CD14-positive monocyte (primary cell): ENCODE data around the gene SPCS1. TPM values are rescaled to one million over a fixed set of nuclear protein-coding genes. Genes with fewer than 3 reads are reported as not detected.
A peak's percentile ranks its signal among the peaks of the same experiment; 100 is the strongest.

Experiments used
- DNase-seq, 3 donors: peaks; one replicate each; pipeline ENCODE4 v3.0.0-alpha.2; 2011 to 2022
- H2AFZ ChIP-seq: 2 replicates; pipeline ENCODE4 v1.6.0; 2012; ENCODE audit warnings: mild to moderate bottlenecking, low read depth, low read length, inconsistent platforms; ENCODE audit not compliant: insufficient read depth, poor library complexity, severe bottlenecking
- H3K27ac ChIP-seq, 2 donors: 1 replicate in 1 of 2; 2 replicates in 1 of 2; pipeline ENCODE4 v1.5.1; 2012 to 2013; ENCODE audit warnings: low read length in 2 of 2, control low read depth in 1 of 2, inconsistent platforms in 1 of 2, low read depth in 1 of 2, mild to moderate bottlenecking in 1 of 2
- H3K27me3 ChIP-seq, 2 donors: one replicate each; pipeline versions ENCODE4 v1.6.0 to v1.6.1; 2011 to 2013; ENCODE audit warnings: low read length in 2 of 2; ENCODE audit not compliant: control insufficient read depth in 2 of 2, insufficient read depth in 2 of 2
- H3K36me3 ChIP-seq, 2 donors: replicated peaks in 1 of 2; 1 replicate in 1 of 2; 2 replicates in 1 of 2; pipeline versions ENCODE4 v1.5.1 to v1.6.1; 2012 to 2013; ENCODE audit warnings: low read length in 2 of 2, control low read depth in 1 of 2, inconsistent platforms in 1 of 2, mild to moderate bottlenecking in 1 of 2; ENCODE audit not compliant: insufficient read depth in 2 of 2, control insufficient read depth in 1 of 2
- H3K4me1 ChIP-seq, 2 donors: 1 replicate in 1 of 2; 2 replicates in 1 of 2; pipeline versions ENCODE4 v1.5.1 to v1.6.1; 2012 to 2013; ENCODE audit warnings: low read length in 2 of 2, control low read depth in 1 of 2, inconsistent platforms in 1 of 2, mild to moderate bottlenecking in 1 of 2, moderate library complexity in 1 of 2; ENCODE audit not compliant: insufficient read depth in 2 of 2, control insufficient read depth in 1 of 2
- H3K4me2 ChIP-seq: replicated peaks from 2 replicates; pipeline ENCODE3; 2012; ENCODE audit warnings: low read length, moderate library complexity, mild to moderate bottlenecking; ENCODE audit not compliant: poor library complexity, severe bottlenecking; ENCODE audit errors: extremely low read depth
- H3K4me3 ChIP-seq, 3 experiments: fragments of 200-600 bp in 1 of 3; sonication (generic) in 1 of 3; replicated peaks in 1 of 3; 1 replicate in 2 of 3; 2 replicates in 1 of 3; pipeline ENCODE4 v1.5.1; 2011 to 2013; ENCODE audit warnings: low read length in 3 of 3, mild to moderate bottlenecking in 3 of 3, control low read depth in 2 of 3, low read depth in 2 of 3, inconsistent platforms in 1 of 3, moderate library complexity in 1 of 3
- H3K79me2 ChIP-seq: 2 replicates; pipeline ENCODE4 v1.6.0; 2012; ENCODE audit warnings: mild to moderate bottlenecking, control low read depth, inconsistent platforms, low read length, moderate library complexity; ENCODE audit not compliant: insufficient read depth
- H3K9ac ChIP-seq: 2 replicates; pipeline ENCODE4 v1.6.0; 2017; ENCODE audit warnings: low read length, mild to moderate bottlenecking; ENCODE audit not compliant: insufficient read depth, poor library complexity, severe bottlenecking
- H3K9me3 ChIP-seq, 2 donors: replicated peaks in 1 of 2; 1 replicate in 1 of 2; 2 replicates in 1 of 2; pipeline versions ENCODE4 v1.5.1 to v1.6.1; 2012 to 2013; ENCODE audit warnings: low read length in 2 of 2, control low read depth in 1 of 2; ENCODE audit not compliant: control insufficient read depth in 1 of 2, insufficient read depth in 1 of 2
- H4K20me1 ChIP-seq: 2 replicates; pipeline ENCODE4 v1.6.0; 2012; ENCODE audit warnings: mild to moderate bottlenecking, low read length, control low read depth, moderate library complexity; ENCODE audit not compliant: insufficient read depth
- H3K27ac Mint-ChIP-seq, 7 donors: one replicate each; pipeline ENCODE4 v1.8.0; 2020; ENCODE audit warnings: mild to moderate bottlenecking in 7 of 7, mixed read lengths in 7 of 7, moderate library complexity in 6 of 7, inconsistent platforms in 2 of 7
- H3K27me3 Mint-ChIP-seq, 3 donors: one replicate each; pipeline ENCODE4 v1.8.0; 2021 to 2022; ENCODE audit warnings: low read depth in 3 of 3, mild to moderate bottlenecking in 3 of 3, mixed read lengths in 3 of 3, moderate library complexity in 3 of 3, inconsistent platforms in 1 of 3
- H3K36me3 Mint-ChIP-seq, 2 donors: one replicate each; pipeline ENCODE4 v1.8.0; 2020; ENCODE audit warnings: mixed read lengths in 2 of 2, inconsistent platforms in 1 of 2, mild to moderate bottlenecking in 1 of 2
- H3K4me1 Mint-ChIP-seq: one replicate; pipeline ENCODE4 v1.8.0; 2020; ENCODE audit warnings: mild to moderate bottlenecking, mixed read lengths
- H3K4me3 Mint-ChIP-seq, 2 donors: one replicate each; pipeline ENCODE4 v1.8.0; 2020; ENCODE audit warnings: mild to moderate bottlenecking in 2 of 2, mixed read lengths in 2 of 2, moderate library complexity in 1 of 2
- H3K9me3 Mint-ChIP-seq, 7 donors: one replicate each; pipeline ENCODE4 v1.8.0; 2020 to 2022; ENCODE audit warnings: mixed read lengths in 7 of 7, mild to moderate bottlenecking in 6 of 7, moderate library complexity in 6 of 7, inconsistent platforms in 2 of 7
- WGBS: methylation state at CpG from one replicate; pipeline ENCODE4 v1.1.5; 2013; ENCODE audit warnings: missing lambda C conversion rate; ENCODE audit not compliant: insufficient coverage; 5-methylcytosine and 5-hydroxymethylcytosine counted together
- intact Hi-C, 2 donors: fragments of 100-400 bp; cut with micrococcal nuclease; formaldehyde crosslinking; loops; one replicate each; pipeline versions ENCODE4 v1.15.0 to v1.15.1; 2023
- polyA plus RNA-seq, 3 donors: library from polyadenylated mRNA; depleted of rRNA in 1 of 3; unstranded in 2 of 3; stranded (reverse) in 1 of 3; fragments of 300-500 nt in 2 of 3; fragments of >200 nt in 1 of 3; fragmentation: Illumina TruSeq in 2 of 3; gene quantifications; 1 replicate in 2 of 3; 2 replicates in 1 of 3; pipeline ENCODE4 v1.2.3, GENCODE V29; 2012 to 2021
- TF ChIP-seq, protein P1 (sequence below): fragments of 200-600 bp; IDR thresholded peaks from one replicate; pipeline ENCODE4 v1.8.0; 2022; ENCODE audit warnings: antibody characterized with exemption, mild to moderate bottlenecking

The SPCS1 gene
- polyA plus RNA-seq, 3 donors, result 99.0 to 242 (median 228) TPM

DNA sequence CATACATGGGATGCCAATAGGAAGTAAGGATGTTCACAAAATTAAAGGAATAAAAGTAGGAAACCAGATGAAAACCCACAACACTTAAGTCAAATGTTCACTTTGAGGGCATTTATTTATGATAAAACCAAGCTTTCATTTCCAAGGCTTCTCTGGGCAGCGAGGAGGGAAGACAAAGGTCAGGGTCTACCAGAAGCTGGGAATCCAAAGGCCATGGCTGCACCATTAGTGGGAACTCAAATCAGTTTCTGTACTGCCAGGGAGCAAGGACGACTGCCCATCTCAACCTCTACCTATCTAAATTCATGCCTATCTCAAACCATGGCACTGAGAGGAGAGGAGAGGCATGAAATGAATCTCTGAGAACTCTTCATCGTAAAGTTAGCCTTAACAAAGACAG, 42.8 kb upstream of the SPCS1 start:
- Histone ChIP-seq H2AFZ (no peak overlapping the region), H3K4me3 (no peak overlapping the region), H3K36me3 (peaks cover 76 to 97% of the 10 kb centered on the region in 2 donors), H3K4me2 (no peak overlapping the region), H4K20me1 (peaks cover 21% of the 10 kb centered on the region), H3K9ac (no peak overlapping the region), H3K27ac (no peak overlapping the region), H3K79me2 (peaks cover 25% of the 10 kb centered on the region), H3K27me3 (no peaks in the 10 kb centered on the region), H3K4me1 (no peaks in the 10 kb centered on the region), H3K9me3 (no peaks in the 10 kb centered on the region)
- Mint-ChIP-seq H3K4me1 (no peaks in the 10 kb centered on the region), H3K27ac (peak overlapping the region in 3 of 7 donors; percentile 26 to 50 (median 38)), H3K4me3 (no peak overlapping the region), H3K36me3 (peaks cover 69 to 90% of the 10 kb centered on the region in 2 donors), H3K9me3 (no peaks in the 10 kb centered on the region), H3K27me3 (no peaks in the 10 kb centered on the region)
- WGBS, result 100% methylated on average over 1 of the region's 3 CpGs
- no peak for DNase-seq
- intact Hi-C loops, result no loop called here
- TF ChIP-seq, protein P1, sequence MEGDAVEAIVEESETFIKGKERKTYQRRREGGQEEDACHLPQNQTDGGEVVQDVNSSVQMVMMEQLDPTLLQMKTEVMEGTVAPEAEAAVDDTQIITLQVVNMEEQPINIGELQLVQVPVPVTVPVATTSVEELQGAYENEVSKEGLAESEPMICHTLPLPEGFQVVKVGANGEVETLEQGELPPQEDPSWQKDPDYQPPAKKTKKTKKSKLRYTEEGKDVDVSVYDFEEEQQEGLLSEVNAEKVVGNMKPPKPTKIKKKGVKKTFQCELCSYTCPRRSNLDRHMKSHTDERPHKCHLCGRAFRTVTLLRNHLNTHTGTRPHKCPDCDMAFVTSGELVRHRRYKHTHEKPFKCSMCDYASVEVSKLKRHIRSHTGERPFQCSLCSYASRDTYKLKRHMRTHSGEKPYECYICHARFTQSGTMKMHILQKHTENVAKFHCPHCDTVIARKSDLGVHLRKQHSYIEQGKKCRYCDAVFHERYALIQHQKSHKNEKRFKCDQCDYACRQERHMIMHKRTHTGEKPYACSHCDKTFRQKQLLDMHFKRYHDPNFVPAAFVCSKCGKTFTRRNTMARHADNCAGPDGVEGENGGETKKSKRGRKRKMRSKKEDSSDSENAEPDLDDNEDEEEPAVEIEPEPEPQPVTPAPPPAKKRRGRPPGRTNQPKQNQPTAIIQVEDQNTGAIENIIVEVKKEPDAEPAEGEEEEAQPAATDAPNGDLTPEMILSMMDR, result no peak

DNA sequence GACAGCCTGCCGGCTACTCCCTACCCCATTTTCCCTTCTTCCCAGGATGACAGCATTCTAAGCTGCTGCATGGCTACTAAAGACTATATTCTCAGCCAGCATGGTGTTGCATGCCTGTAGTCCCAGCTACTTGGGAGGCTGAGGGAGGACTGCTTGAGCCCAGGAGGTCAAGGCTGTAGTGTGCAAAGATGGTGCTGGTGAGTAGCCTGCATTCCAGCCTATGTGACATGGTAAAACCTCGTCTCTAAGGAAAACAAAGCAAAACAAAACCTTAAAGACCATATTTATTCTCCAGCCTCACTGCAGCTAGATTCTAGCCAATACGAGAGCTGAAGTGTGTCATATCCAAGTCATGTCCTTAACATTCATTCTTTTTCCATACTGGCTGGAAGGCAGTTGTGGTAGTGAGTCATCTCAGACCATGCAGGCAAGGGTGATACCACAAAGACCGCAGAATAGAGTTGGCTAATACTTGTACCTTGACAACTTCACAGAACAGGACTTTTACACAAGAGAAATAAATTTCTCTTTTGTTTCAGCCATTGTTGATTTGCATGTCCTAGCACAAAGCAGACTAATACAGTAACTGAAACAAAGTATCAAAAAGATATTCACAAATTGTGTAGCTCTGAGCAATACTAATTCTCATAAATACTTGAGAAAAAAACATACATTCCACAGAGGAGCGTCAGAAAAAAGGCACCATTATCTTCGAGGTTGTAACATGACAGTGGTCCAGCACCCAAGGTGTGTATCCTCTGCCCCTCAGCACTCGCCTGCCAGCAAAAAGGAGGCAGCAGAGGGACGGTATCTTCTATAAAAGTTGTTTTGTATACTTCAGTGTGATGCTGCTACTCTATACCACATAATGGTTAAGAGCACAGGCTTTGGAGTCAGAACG, 35.0 kb upstream of the SPCS1 start:
- Histone ChIP-seq H3K4me2 (peak overlapping the region; percentile 36), H3K4me1 (peaks cover 27% of the 10 kb centered on the region in 2 donors), H3K4me3 (no peak overlapping the region), H3K9ac (peak overlapping the region; percentile 9), H4K20me1 (peaks cover 50% of the 10 kb centered on the region), H3K79me2 (peaks cover 45% of the 10 kb centered on the region), H3K9me3 (no peaks in the 10 kb centered on the region), H3K27me3 (no peaks in the 10 kb centered on the region), H3K27ac (peak overlapping the region; percentile 20 to 78), H3K36me3 (peaks cover 66 to 69% of the 10 kb centered on the region in 2 donors), H2AFZ (no peak overlapping the region)
- peaks cover 28% of the 10 kb centered on the region for H3K4me1 Mint-ChIP-seq
- intact Hi-C loops, result no loop called here
- H3K27me3 Mint-ChIP-seq, result no peaks in the 10 kb centered on the region
- peak overlapping the region; percentile 89 to 97 (median 95) for H3K27ac Mint-ChIP-seq
- peak; percentile 78 to 92 (median 86) for DNase-seq
- peak overlapping the region; percentile 48 to 76 for H3K4me3 Mint-ChIP-seq
- H3K9me3 Mint-ChIP-seq, result peaks cover 0 to 3% (median 0%) of the 10 kb centered on the region in 7 donors
- no CpG with 5 or more reads among the region's 9 CpGs for WGBS
- TF ChIP-seq, protein P1, result no peak
- H3K36me3 Mint-ChIP-seq, result peaks cover 54 to 70% of the 10 kb centered on the region in 2 donors
